PC-9 (cell line): ENCODE results near the gene FUOM.

Source experiments
- CTCF ChIP-seq: fragments of 200-600 bp; sonication (generic); conservative IDR thresholded peaks from 2 replicates; pipeline ENCODE4 v1.6.1; 2017; ENCODE audit warnings: mixed run types, antibody characterized with exemption, mild to moderate bottlenecking, moderate library complexity
- EZH2 ChIP-seq: fragments of 200-600 bp; sonication (generic); IDR thresholded peaks from 2 replicates; pipeline ENCODE4 v1.8.0; 2017; ENCODE audit warnings: antibody characterized with exemption, low read depth

GRCh38 chr10:133379801-133380666 is 22.2 kb upstream of the FUOM start:
- TF ChIP-seq CTCF (no peak), EZH2 (no peak)
